GM19397 (cell line): ENCODE data around the gene NPDC1.
"Not testable (repeated sequence)": the region's sequence is repeated elsewhere in the genome, so short reads cannot be mapped to it uniquely, and the experiment has no call there.

Experiments used
- ATAC-seq: cut with Tn5 transposase; IDR thresholded peaks from one replicate; pipeline ENCODE4 v1.9.1; 2021; ENCODE audit warnings: mild to moderate bottlenecking, moderate library complexity; ENCODE audit not compliant: unreplicated experiment

NPDC1 gene

GRCh38 chr9:137041124-137041523 is 4.9 kb downstream of the NPDC1 start:
- no peak for ATAC-seq

GRCh38 chr9:137040568-137040967 is 5.4 kb downstream of the NPDC1 start:
- no peak for ATAC-seq

- ATAC-seq = no peak
These were observed 6.2 kb downstream of the NPDC1 start for GRCh38 chr9:137039611-137040366.

GRCh38 chr9:137038916-137039315 is 7.1 kb downstream of the NPDC1 start:
- no peak for ATAC-seq

DNA sequence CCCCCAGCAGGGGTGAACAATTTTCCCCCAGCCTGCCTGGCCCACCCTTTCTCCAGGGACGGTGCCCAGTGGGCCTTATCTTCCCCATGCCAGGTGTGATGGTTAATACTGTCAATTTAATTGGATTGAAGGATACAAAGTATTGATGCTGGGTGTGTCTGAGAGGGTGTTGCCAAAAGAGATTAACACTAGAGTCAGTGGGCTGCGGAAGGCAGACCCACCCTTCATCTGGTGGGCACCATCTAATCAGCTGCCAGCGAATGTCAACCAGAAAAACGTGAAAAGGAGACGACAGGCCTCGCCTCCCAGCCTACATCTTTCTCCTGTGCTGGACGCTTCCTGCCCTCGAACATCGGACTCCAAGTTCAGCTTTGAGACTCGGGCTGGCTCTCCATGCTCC is 8.5 kb downstream of the NPDC1 start:
- ATAC-seq = no peak

DNA sequence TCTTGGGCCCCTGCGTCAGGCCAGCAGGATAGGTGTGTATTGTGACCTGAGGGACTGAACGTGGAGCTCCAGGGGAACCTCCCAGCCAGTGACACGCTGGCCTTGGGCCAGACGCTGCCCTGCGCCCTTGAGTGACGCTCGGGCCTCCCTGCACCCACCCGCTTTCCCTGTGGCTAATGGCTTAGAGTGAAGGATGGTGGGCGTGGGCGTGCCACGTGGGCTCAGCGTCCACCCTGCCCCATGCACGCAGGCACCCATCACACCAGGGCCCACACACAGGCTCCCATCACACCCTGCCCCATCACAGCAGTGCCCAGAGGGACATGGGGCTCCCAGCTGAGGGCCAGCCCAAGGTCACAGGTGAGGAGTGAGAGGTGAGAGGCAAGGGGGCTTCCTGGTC is 8.9 kb downstream of the NPDC1 start:
- no peak for ATAC-seq

- ATAC-seq = no peak
These were observed 10.0 kb downstream of the NPDC1 start for GRCh38 chr9:137035937-137036336.

- ATAC-seq = no peak
These were observed 10.5 kb downstream of the NPDC1 start for GRCh38 chr9:137035507-137035834.

- ATAC-seq = peak; percentile 48
These were observed 11.1 kb downstream of the NPDC1 start for GRCh38 chr9:137034709-137035506.

- no peak for ATAC-seq
These were observed 11.8 kb downstream of the NPDC1 start for GRCh38 chr9:137034039-137034708.

DNA sequence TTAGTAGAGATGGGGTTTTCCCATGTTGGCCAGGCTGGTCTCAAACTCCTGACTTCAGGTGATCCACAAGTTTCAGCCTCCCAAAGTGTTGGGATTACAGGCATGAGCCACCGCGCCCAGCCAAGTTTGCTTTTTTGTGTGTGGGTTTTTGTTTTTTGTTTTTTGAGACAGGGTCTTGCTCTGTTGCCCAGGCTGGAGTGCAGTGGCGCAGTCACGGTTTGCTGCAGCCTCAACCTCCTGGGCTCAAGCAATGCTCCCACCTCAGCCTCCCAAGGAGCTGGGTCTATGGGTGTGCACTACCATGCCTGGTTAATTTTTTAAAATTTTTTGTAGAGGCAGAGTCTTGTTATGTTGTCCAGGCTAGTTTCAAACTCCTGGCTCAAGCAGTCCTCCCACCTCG is 12.5 kb downstream of the NPDC1 start:
- ATAC-seq = not testable (repeated sequence)

DNA sequence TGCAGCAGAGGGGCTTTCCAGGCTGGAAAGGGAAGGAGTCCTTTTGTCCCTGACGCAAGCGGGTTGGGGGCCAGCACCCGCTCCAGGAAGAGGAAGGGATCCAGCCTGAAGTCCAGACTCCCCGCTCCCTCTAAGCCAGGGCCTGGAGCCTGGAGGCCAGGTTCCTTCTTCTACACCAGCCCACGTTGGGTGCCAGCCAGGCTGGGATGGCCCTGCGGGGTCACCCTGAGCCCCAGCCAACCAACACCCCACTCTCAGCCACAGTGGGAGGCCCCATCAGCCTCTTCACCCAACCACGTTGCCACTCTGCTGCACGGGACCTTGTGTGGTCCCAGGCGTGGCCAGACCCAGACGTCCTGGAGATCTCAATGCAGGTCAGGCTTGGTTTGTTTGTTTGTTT is 13.1 kb downstream of the NPDC1 start:
- no peak for ATAC-seq

- no peak for ATAC-seq
These were observed 13.9 kb downstream of the NPDC1 start, which contains the start of gene FUT7 for GRCh38 chr9:137031904-137032640. TSS of gene FUT7 (minus strand) at chr9:137032088. CDS start at chr9:137031991, 97 bp downstream.

DNA sequence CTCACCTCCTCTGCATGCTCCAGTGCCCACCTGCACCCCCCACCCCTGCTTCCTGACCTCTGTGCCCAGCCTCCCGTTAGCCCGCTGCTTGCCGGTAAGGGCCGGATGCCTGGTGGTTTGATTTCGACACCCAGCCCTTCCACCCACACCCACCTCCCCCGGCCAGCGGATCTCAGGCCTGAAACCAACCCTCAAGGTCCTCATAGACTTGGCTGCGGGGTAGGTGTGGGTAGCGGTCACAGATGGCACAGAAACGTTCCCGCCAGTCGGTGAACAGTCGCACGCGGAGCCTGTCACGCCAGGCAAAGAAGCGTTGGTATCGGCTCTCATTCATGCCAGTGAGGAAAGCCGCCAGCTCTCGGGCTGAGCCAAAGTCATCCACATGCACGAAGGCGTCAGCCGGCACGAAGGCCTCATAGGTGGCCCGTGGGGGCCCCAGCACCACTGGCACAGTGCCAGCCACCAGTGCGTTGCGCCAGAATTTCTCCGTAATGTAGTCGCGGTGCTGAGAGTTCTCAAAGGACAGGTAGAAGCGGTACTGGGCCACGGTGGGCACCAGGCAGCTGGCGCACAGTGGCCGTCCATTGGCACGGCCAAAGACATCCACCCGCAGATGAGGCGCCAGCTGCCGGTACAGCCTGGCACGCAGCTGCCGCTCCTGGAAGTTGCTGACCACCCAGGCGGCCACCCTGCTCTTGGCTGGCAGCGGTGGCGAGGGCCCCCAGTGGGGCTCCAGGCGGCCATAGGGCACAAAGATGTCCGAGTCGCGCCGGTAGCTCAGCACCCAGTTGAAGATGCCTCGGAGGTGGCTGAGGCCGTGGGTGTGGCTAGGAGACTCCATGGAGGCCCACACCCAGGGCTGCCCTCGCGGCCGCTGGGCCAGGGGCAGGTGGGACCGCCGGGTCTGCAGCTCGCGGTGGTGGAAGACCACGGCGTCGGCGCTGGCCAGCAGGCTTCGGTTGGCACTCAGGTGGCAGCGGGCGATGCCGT is 15.1 kb downstream of the NPDC1 start:
- ATAC-seq = no peak

GRCh38 chr9:137030006-137030405 is 16.0 kb downstream of the NPDC1 start:
- ATAC-seq = no peak

DNA sequence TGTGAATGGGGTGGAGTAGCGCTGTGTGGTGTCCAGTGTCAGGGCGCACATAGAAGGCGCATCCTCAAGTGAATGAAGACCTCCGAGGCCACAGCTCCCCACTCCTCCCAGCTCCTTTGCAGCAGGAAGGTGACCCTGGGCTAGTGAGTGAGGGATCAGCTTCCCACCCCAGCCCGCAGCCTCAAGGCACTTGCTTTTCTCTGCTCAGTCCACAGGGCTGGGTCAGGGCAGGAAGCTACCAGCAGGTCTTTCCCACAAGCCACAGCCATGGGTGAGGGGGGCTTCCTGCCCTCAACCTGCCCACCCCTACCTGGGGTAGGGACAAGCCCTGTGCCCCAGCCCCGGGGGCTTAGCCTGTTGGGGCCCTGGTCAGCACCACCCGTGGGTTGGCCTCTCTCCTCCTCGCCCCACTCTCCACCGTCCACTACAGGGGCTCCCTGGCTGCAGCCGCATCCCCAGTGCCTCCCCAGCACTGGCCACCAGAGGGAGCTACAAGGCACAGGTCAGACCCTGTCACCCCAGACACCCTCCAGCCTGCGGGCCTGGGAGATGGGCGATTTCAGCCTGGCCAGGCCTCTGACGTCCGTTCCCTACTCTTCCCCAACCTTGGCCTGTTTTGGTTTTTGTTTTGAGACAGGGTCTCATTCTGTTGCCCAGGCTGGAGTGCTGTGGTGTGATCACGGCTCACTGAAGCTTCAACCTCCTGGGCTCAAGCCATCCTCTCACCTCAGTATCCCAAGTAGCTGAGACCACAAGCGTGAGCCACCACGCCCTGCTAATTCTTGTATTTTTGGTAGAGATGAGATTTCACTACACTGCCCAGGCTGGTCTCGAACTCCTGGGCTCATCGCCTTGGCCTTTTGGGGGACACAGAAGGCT is 16.7 kb downstream of the NPDC1 start:
- ATAC-seq = no peak

DNA sequence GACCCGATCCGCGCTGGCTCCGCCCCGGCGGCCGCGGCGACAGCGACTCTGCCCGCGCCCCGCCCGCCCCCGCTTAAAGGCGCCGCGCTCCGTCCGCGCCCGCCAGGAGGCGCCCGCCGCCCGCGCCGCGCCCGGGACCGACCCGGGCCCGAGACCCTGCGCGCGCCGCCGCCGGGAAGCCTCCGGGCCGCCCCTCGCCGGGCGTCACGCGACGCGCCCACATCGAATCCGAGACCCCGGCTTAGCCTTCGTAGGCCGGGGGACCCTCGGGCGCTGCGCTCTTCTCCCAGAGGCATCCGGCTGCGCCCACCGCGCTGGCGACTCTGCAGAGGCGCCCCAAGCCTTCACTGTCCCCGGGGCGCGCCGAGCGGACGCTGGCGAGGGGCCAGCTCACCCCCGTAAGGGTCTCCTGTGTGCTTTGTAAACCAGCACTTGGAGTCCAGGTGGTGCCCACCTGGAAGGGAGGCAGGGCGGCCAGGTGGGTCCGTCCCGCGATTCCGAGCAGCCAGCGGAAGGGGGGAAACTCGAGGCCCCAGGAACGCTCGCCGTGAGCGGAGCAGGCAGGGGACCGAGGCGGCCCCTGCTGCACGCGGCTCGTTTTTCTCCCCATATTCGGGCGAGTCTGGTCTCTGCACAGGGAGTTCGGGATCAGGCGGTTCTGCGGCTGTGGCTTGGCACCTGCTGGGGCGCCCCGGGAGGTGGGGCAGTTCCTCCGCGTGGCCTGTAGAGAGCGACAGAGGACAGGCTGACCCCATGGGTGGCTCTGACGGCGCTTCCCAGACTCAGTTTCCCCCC is 17.5 kb downstream of the NPDC1 start:
- peak; percentile 42 for ATAC-seq
